Dermis lymphatic vessel endothelial cell (primary cell): ENCODE measurements around the gene FNIP1. TPM values are rescaled to one million over a fixed set of nuclear protein-coding genes. Genes with fewer than 3 reads are reported as not detected.

ENCODE experiments used
- total RNA-seq: library from RNA; depleted of rRNA; stranded (reverse); fragments of >200 nt; gene quantifications from 2 replicates; pipeline ENCODE4 v1.2.1, GENCODE V29; 2014

Gene FNIP1
- 38.5 and 41.4 TPM in 2 replicates for total RNA-seq

GRCh38 chr5:131796793-131797693 is at the start of gene FNIP1:
FNIP1 (minus strand) TSS chr5:131797017; CDS start chr5:131796921, 96 bp downstream.

GRCh38 chr5:131634996-131635683 is 161.7 kb downstream of the FNIP1 start, which contains the start of gene RAPGEF6:
RAPGEF6 (minus strand) TSS chr5:131635229; CDS start chr5:131635030, 199 bp downstream.

Other genes starting within 250 kb of the FNIP1 start
- gene RAPGEF6, start 161.8 kb downstream of the FNIP1 start, total RNA-seq = 17.8 and 26.5 TPM in 2 replicates
- not detected in 2 replicates for gene MEIKIN, start 148.6 kb upstream of the FNIP1 start, total RNA-seq
- 0.65 and 1.7 TPM in 2 replicates for gene ACSL6, start 214.6 kb upstream of the FNIP1 start, total RNA-seq